ENCODE measurements around the gene KLF9.

DNA sequence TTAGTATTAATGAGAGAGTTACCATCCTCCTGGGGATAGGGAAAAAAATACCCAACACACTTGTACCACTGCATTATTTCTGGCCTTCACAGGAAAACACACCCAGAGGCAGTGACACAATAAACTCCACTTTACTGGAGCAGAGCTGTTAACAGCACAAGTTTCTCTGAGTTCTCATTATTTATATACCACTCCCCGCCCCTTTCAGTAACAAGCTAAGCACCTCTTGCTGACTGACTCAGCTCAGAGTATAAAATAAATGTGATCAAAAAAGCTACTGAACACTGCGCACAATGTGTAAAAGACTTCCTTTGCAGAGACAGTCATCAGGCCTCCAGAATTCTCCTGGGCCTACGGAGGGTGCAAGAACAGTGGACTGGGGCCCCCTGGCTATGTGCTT is 21.6 kb downstream of the KLF9 start:
- TF ChIP-seq, protein P1, sequence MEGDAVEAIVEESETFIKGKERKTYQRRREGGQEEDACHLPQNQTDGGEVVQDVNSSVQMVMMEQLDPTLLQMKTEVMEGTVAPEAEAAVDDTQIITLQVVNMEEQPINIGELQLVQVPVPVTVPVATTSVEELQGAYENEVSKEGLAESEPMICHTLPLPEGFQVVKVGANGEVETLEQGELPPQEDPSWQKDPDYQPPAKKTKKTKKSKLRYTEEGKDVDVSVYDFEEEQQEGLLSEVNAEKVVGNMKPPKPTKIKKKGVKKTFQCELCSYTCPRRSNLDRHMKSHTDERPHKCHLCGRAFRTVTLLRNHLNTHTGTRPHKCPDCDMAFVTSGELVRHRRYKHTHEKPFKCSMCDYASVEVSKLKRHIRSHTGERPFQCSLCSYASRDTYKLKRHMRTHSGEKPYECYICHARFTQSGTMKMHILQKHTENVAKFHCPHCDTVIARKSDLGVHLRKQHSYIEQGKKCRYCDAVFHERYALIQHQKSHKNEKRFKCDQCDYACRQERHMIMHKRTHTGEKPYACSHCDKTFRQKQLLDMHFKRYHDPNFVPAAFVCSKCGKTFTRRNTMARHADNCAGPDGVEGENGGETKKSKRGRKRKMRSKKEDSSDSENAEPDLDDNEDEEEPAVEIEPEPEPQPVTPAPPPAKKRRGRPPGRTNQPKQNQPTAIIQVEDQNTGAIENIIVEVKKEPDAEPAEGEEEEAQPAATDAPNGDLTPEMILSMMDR (IDR thresholded peaks at IDR 0.05): no peak
- peak in 1 of 2 donors; percentile 27 for TF ChIP-seq POLR2A (IDR thresholded peaks at IDR 0.05)
- TF ChIP-seq POLR2AphosphoS5 (IDR thresholded peaks at IDR 0.05): no peak
- TF ChIP-seq EP300 (IDR thresholded peaks at IDR 0.05): no peak
